Activated naive CD4-positive, alpha-beta T cell treated with anti-CD3 and anti-CD28 coated beads, Interleukin-2, amount 50 U/mL, for 72 hours (primary cell): ENCODE data around the gene ZNF296. TPM values are rescaled to one million over a fixed set of nuclear protein-coding genes. Genes with fewer than 3 reads are reported as not detected.

Source experiments
- ATAC-seq, 2 donors: fragments of 150-1000 bp; cut with Tn5 transposase; 2 replicates each; pipeline ENCODE4 v1.10.0; 2021; ENCODE audit warnings: mild to moderate bottlenecking in 2 of 2, moderate library complexity in 2 of 2
- DNase-seq, 2 donors: peaks; one replicate each; pipeline ENCODE4 v3.0.0; 2021 to 2022; ENCODE audit warnings: low spot score in 2 of 2
- H3K27ac Mint-ChIP-seq, 2 donors: one replicate each; pipeline ENCODE4 v1.8.0; 2022; ENCODE audit warnings: mild to moderate bottlenecking in 2 of 2, mixed read lengths in 2 of 2
- H3K36me3 Mint-ChIP-seq, 2 donors: one replicate each; pipeline ENCODE4 v1.8.0; 2022; ENCODE audit warnings: mixed read lengths in 2 of 2
- H3K9me3 Mint-ChIP-seq, 2 donors: one replicate each; pipeline ENCODE4 v1.8.0; 2022; ENCODE audit warnings: mixed read lengths in 2 of 2
- total RNA-seq, 2 donors: library from RNA; stranded (reverse); gene quantifications; one replicate each; pipeline ENCODE4 v1.2.3, GENCODE V29; 2022

ZNF296 gene
- total RNA-seq, 2 donors from 2014 or later = 2.3 to 6.7 TPM

- no peaks in the 10 kb centered on the region for H3K9me3 Mint-ChIP-seq
- H3K36me3 Mint-ChIP-seq = peaks cover 5 to 30% of the 10 kb centered on the region in 2 donors
- no peak for DNase-seq
- no peak for ATAC-seq
- peak overlapping the region; percentile 26 to 89 for H3K27ac Mint-ChIP-seq
Observed at GRCh38 chr19:45076851-45077730, 813 bp upstream of the ZNF296 start.

- H3K27ac Mint-ChIP-seq = peak overlapping the region; percentile 53 to 73
- peak; percentile 30 to 74 for DNase-seq
- H3K36me3 Mint-ChIP-seq = peaks cover 5 to 15% of the 10 kb centered on the region in 2 donors
- H3K9me3 Mint-ChIP-seq = no peaks in the 10 kb centered on the region
- peak; percentile 29 to 72 for ATAC-seq
Observed at GRCh38 chr19:45075301-45076028, 813 bp downstream of the ZNF296 start.

GRCh38 chr19:45074744-45075300, 1.5 kb downstream of the ZNF296 start:
- peaks cover 5 to 8% of the 10 kb centered on the region in 2 donors for H3K36me3 Mint-ChIP-seq
- H3K27ac Mint-ChIP-seq = peak overlapping the region in 1 of 2 donors; percentile 35
- DNase-seq (no peak), ATAC-seq (no peak)
- H3K9me3 Mint-ChIP-seq = no peaks in the 10 kb centered on the region

- Mint-ChIP-seq H3K9me3 (no peaks in the 10 kb centered on the region), H3K36me3 (peaks cover 0 to 6% of the 10 kb centered on the region in 2 donors), H3K27ac (no peak overlapping the region)
- ATAC-seq = no peak
- DNase-seq = no peak
Observed at GRCh38 chr19:45071969-45072790, 4.1 kb downstream of the ZNF296 start.

GRCh38 chr19:45071545-45071938, 4.7 kb downstream of the ZNF296 start:
- peak overlapping the region; percentile 7 to 41 for H3K27ac Mint-ChIP-seq
- ATAC-seq = no peak
- peaks cover 0 to 6% of the 10 kb centered on the region in 2 donors for H3K36me3 Mint-ChIP-seq
- DNase-seq = no peak
- no peaks in the 10 kb centered on the region for H3K9me3 Mint-ChIP-seq

- H3K27ac Mint-ChIP-seq = peak overlapping the region; percentile 7 to 41
- ATAC-seq (no peak), DNase-seq (no peak)
- H3K9me3 Mint-ChIP-seq = no peaks in the 10 kb centered on the region
- peaks cover 0 to 6% of the 10 kb centered on the region in 2 donors for H3K36me3 Mint-ChIP-seq
Observed at GRCh38 chr19:45070861-45071544, 5.3 kb downstream of the ZNF296 start.

- Mint-ChIP-seq H3K36me3 (peaks cover 0 to 6% of the 10 kb centered on the region in 2 donors), H3K27ac (peak overlapping the region in 1 of 2 donors; percentile 60), H3K9me3 (no peaks in the 10 kb centered on the region)
- ATAC-seq (no peak), DNase-seq (no peak)
Observed at GRCh38 chr19:45070214-45070613, 6.1 kb downstream of the ZNF296 start.

- ATAC-seq = no peak
- H3K36me3 Mint-ChIP-seq = peaks cover 0 to 6% of the 10 kb centered on the region in 2 donors
Observed at GRCh38 chr19:45069056-45069455, 7.2 kb downstream of the ZNF296 start.

GRCh38 chr19:45068041-45068440, 8.2 kb downstream of the ZNF296 start:
- DNase-seq = no peak
- H3K36me3 Mint-ChIP-seq = peaks cover 0 to 6% of the 10 kb centered on the region in 2 donors
- no peaks in the 10 kb centered on the region for H3K9me3 Mint-ChIP-seq
- H3K27ac Mint-ChIP-seq = no peak overlapping the region
- no peak for ATAC-seq

More at GRCh38 chr19:45069056-45069455, 7.2 kb downstream of the ZNF296 start:
- DNase-seq = no peak
- H3K9me3 Mint-ChIP-seq = no peaks in the 10 kb centered on the region
- H3K27ac Mint-ChIP-seq = peak overlapping the region in 1 of 2 donors; percentile 93

- H3K36me3 Mint-ChIP-seq = peaks cover 0 to 6% of the 10 kb centered on the region in 2 donors
- DNase-seq (no peak), ATAC-seq (no peak)
- H3K27ac Mint-ChIP-seq = peak overlapping the region in 1 of 2 donors; percentile 86
- H3K9me3 Mint-ChIP-seq = no peaks in the 10 kb centered on the region
Observed at GRCh38 chr19:45066921-45067661, 9.2 kb downstream of the ZNF296 start.

- DNase-seq (no peak), ATAC-seq (no peak)
- Mint-ChIP-seq H3K36me3 (peaks cover 0 to 6% of the 10 kb centered on the region in 2 donors), H3K9me3 (no peaks in the 10 kb centered on the region), H3K27ac (no peak overlapping the region)
Observed at GRCh38 chr19:45063851-45064801, 12.2 kb downstream of the ZNF296 start.

- Mint-ChIP-seq H3K9me3 (no peaks in the 10 kb centered on the region), H3K27ac (no peak overlapping the region), H3K36me3 (peaks cover 0 to 6% of the 10 kb centered on the region in 2 donors)
- DNase-seq (no peak), ATAC-seq (no peak)
Observed at GRCh38 chr19:45061965-45062364, 14.3 kb downstream of the ZNF296 start.

- ATAC-seq (peak; percentile 79 to 81), DNase-seq (peak in 1 of 2 donors; percentile 89)
- Mint-ChIP-seq H3K9me3 (no peaks in the 10 kb centered on the region), H3K36me3 (peaks cover 0 to 6% of the 10 kb centered on the region in 2 donors), H3K27ac (peak overlapping the region in 1 of 2 donors; percentile 41)
Observed at GRCh38 chr19:45059258-45059965, 16.9 kb downstream of the ZNF296 start.
